Pancreas (tissue), 10 donors: Measurements from ENCODE around the gene BAG2. TPM values are rescaled to one million over a fixed set of nuclear protein-coding genes. Genes with fewer than 3 reads are reported as not detected.

Experiments used
- ATAC-seq, 4 donors: fragments of 200-7000 bp; cut with Tn5 transposase; one replicate each; pipeline versions ENCODE4 v1.8.0 to v1.9.1; 2020; ENCODE audit warnings: mild to moderate bottlenecking in 4 of 4, moderate library complexity in 4 of 4
- DNase-seq, 6 donors: peaks; one replicate each; pipeline ENCODE4 v3.0.0-alpha.2; 2020
- FAIRE-seq: peaks from 2 replicates; lab custom pipeline; 2012; peaks lifted over from hg19 to GRCh38; lab: Jason Lieb, UNC
- H3K27ac ChIP-seq, 4 donors: fragments of 200-600 bp; sonication (generic); 1 replicate in 3 of 4; 2 replicates in 1 of 4; pipeline versions ENCODE4 v1.5.0 to v1.8.0; 2020
- H3K27me3 ChIP-seq, 4 donors: fragments of 200-600 bp; one replicate each; pipeline ENCODE4 v1.8.0; 2021
- H3K36me3 ChIP-seq, 3 donors: fragments of 200-600 bp; sonication (generic) in 1 of 3; one replicate each; pipeline versions ENCODE4 v1.5.0 to v1.8.0; 2020 to 2021
- H3K4me1 ChIP-seq, 3 donors: fragments of 200-600 bp; one replicate each; pipeline ENCODE4 v1.8.0; 2021
- H3K4me3 ChIP-seq, 4 donors: fragments of 200-600 bp; sonication (generic) in 2 of 4; one replicate each; pipeline versions ENCODE4 v1.5.0 to v1.8.0; 2020 to 2021
- H3K9me3 ChIP-seq, 4 donors: fragments of 200-600 bp; one replicate each; pipeline ENCODE4 v1.8.0; 2021
- WGBS, 2 donors: extraction: QIAGEN DNeasy Blood & Tissue Kit; methylation state at CpG; one replicate each; pipeline ENCODE4 v1.1.7; 2013; 5-methylcytosine and 5-hydroxymethylcytosine counted together
- intact Hi-C, 3 donors: fragments of 100-400 bp; cut with DNase I; formaldehyde crosslinking; loops; one replicate each; pipeline versions ENCODE4 v1.11.1 to v1.14.2; 2022
- polyA plus RNA-seq, 2 donors: library from polyadenylated mRNA; stranded (reverse); fragments of 200-250 nt; gene quantifications; one replicate each; pipeline ENCODE4 v1.2.3, GENCODE V29; 2013
- total RNA-seq, 6 donors: library from RNA; stranded (reverse); fragmentation: NEBNext Ultra II Directional in 4 of 6; extraction: Animal tissue kit (Norgen Biotek cat#: 25700) in 4 of 6; gene quantifications; one replicate each; pipeline versions ENCODE4 v1.2.1 to v1.2.4, GENCODE V29; 2021 to 2023
- TF ChIP-seq, protein P1 (sequence below), 4 donors: fragments of 200-600 bp; sonication (generic) in 3 of 4; IDR thresholded peaks; one replicate each; pipeline versions ENCODE4 v1.5.0 to v1.8.0; 2021; ENCODE audit warnings: antibody characterized with exemption in 4 of 4
- donor health status: healthy with polysubstance abuse.
- donor health status: DM: no; HTN: no; CAD: no; lungs with moderate emphysema.
- donor health status: DM: no; HTN: no; CAD: no.
- donor health status: control.
- donor health status: control.
- donor health status: Bipolar disorder and iron deficiency.
- donor health status: DM: yes; HTN: yes; CAD: no.
- donor health status: DM: no; HTN: no; CAD: no.
- donor health status: DM: no; HTN: no; CAD: no.
- donor health status: DM: yes; HTN: yes; CAD: no.

Gene BAG2
- total and polyA plus RNA-seq, 8 donors = 0.46 to 1.6 (median 0.97) TPM

DNA sequence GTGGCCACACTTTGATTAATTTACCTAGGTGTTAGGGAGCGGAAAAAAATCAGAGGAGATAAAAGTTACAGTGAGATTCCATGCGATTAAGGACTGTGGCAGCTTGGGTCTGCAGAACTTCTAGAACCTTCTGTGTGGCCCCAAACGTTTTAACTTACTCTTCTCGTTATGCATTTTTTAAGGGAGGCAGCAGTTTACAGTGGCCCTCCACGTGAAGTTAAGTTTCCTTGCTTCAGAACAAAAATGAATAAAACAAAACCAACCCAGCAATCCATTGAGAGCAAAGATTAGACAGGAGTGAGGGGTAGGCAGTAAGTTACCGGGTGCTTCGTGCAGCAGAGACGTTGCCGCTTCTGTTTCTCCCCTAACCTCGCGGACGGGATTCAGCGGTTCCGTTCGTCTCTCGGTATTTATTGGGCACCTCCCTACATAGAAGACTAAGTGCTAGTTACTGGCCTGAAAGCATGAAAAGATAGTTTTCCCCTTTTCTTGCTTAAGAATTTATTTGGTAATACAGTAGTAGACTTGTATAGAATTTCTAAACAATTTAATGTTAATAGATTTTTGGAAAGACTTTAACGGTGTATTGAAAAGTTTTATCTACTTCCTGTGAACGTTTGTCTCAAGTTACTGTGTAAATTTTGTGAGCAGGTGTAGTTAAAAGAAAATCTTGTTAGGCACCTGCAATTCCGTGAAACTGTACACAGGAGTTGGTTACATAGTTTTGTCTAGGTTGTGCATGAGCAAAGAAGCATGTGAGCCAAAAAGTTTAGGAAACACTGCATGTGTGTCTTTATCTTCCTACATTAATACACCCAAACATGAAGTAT lies 1.1 kb downstream of the BAG2 start:
- Histone ChIP-seq H3K9me3 (no peaks in the 10 kb centered on the region), H3K4me3 (peak overlapping the region; percentile 44 to 76 (median 66)), H3K27me3 (no peaks in the 10 kb centered on the region), H3K36me3 (no peaks in the 10 kb centered on the region), H3K4me1 (peaks cover 0 to 3% (median 0%) of the 10 kb centered on the region in 3 donors), H3K27ac (peak overlapping the region in 3 of 4 donors; percentile 76 to 90 (median 87))
- no peak for FAIRE-seq
- peak in 3 of 4 donors; percentile 39 to 51 (median 44) for ATAC-seq
- TF ChIP-seq, protein P1, sequence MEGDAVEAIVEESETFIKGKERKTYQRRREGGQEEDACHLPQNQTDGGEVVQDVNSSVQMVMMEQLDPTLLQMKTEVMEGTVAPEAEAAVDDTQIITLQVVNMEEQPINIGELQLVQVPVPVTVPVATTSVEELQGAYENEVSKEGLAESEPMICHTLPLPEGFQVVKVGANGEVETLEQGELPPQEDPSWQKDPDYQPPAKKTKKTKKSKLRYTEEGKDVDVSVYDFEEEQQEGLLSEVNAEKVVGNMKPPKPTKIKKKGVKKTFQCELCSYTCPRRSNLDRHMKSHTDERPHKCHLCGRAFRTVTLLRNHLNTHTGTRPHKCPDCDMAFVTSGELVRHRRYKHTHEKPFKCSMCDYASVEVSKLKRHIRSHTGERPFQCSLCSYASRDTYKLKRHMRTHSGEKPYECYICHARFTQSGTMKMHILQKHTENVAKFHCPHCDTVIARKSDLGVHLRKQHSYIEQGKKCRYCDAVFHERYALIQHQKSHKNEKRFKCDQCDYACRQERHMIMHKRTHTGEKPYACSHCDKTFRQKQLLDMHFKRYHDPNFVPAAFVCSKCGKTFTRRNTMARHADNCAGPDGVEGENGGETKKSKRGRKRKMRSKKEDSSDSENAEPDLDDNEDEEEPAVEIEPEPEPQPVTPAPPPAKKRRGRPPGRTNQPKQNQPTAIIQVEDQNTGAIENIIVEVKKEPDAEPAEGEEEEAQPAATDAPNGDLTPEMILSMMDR (IDR thresholded peaks at IDR 0.05) = no peak
- DNase-seq = peak in 1 of 6 donors; percentile 21
- intact Hi-C loops = no loop called here
- WGBS, 2 donors = 1 to 2% methylated on average over 19 of the region's 19 CpGs

DNA sequence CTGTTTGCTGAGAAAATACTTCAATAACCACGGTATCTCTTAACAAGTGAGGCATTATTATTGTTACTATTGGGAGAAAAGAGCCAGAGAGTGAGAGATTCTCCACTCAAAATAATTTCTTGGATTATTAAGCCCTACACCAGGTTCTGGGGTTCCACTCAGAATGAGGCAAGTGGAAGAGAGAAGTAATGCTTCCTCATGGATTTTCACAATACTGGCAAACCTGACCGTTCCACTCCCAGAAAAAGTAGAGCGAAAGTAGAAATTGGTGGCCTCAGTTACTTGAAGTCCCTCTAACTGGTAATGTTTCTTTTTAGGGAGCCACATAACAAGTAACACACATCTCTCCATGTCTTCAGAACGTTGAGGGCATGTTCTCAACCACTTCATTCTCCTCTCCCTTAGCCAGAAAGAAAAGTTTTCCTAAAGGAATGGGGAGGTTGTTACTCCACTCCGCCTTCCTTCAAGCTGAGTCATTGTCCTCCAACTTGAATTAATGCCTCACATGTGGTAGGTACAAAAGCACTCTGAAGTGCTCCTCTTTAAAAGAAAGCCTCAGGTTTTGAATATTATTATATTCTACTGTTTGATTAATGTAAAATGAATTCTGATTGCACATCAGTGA lies 1.9 kb downstream of the BAG2 start:
- Histone ChIP-seq H3K4me1 (peaks cover 0 to 5% (median 3%) of the 10 kb centered on the region in 3 donors), H3K27ac (peak overlapping the region in 1 of 4 donors; percentile 90), H3K4me3 (peak overlapping the region in 1 of 4 donors; percentile 67), H3K36me3 (no peaks in the 10 kb centered on the region), H3K9me3 (no peaks in the 10 kb centered on the region), H3K27me3 (no peaks in the 10 kb centered on the region)
- DNase-seq = no peak
- no peak for FAIRE-seq
- no peak for ATAC-seq
- intact Hi-C loops = no loop called here
- 66 to 73% methylated on average over 5 of the region's 5 CpGs for WGBS, 2 donors
- TF ChIP-seq, protein P1 (IDR thresholded peaks at IDR 0.05) = no peak

DNA sequence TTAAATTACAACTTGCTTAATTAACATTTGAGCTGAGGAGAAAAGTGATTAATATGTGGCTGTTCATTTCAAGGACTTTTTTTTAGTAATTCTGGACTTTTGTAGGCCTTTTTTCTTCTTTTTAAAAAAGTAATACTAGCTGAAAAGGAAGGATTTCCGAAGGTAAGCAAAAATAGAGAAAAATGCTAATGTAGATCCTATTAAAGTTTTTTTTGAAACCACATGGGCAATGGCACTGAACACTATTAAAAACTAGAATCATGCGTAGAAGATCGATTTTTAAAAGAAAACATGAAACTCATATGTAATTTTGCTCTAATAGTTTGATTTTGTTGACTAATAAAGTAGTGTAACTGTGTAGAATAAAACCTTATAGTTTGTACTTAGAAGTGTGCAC lies 2.4 kb downstream of the BAG2 start:
- TF ChIP-seq, protein P1 (IDR thresholded peaks at IDR 0.05) = no peak
- Histone ChIP-seq H3K4me1 (peaks cover 0 to 10% (median 8%) of the 10 kb centered on the region in 3 donors), H3K4me3 (no peak overlapping the region), H3K9me3 (no peaks in the 10 kb centered on the region), H3K27ac (no peak overlapping the region), H3K36me3 (no peaks in the 10 kb centered on the region), H3K27me3 (no peaks in the 10 kb centered on the region)
- intact Hi-C loops = no loop called here
- FAIRE-seq (no peak), DNase-seq (no peak), ATAC-seq (no peak)
- 92 to 96% methylated on average over 3 of the region's 3 CpGs for WGBS, 2 donors

DNA sequence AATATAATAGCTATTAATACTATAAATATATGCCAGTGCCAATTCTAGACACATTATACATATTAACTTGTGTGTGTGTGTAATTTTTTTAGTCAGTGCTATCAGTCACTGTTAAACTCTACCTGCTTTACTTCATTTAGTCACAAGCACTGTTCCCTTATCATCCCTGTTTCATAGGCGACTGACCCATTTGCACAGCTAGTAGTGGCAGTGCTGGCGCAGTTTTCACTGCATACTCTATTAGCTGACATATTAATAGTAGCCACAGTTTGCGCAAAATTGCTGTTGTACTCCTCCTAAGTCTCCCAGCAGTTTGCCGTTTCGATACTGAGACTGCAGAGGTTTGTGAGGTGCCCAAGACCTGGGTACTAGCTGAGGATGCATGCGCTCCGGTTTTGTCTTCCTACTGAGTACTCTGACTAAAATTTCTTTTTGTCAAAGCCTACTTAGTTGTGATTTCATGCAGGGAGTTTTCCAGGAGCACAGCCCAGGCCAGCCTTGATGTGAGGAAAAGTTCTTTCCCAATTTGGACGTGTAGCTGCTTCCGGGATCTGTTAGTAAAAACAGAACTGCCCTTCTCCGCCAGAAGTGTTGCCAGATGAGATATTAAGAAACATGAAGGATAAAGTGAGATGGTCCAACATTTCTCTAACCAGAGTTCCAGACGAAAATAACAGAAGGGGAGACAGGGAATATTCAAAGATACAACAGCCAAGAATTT lies 5.6 kb downstream of the BAG2 start:
- H3K4me3 ChIP-seq = no peak overlapping the region
- H3K36me3 ChIP-seq = no peaks in the 10 kb centered on the region
- no peak for ATAC-seq
- H3K27me3 ChIP-seq = no peaks in the 10 kb centered on the region
- peak overlapping the region in 1 of 4 donors; percentile 2 for H3K27ac ChIP-seq
- intact Hi-C loops = no loop called here
- FAIRE-seq = peak; percentile 39
- no peaks in the 10 kb centered on the region for H3K9me3 ChIP-seq
- H3K4me1 ChIP-seq = peaks cover 0 to 10% (median 8%) of the 10 kb centered on the region in 3 donors
- no peak for DNase-seq
- TF ChIP-seq, protein P1 (IDR thresholded peaks at IDR 0.05) = no peak
- 84 to 92% methylated on average over 11 of the region's 11 CpGs for WGBS, 2 donors
